ENCODE measurements around the gene TBCC.

TBCC gene

GRCh38 chr6:42735976-42736375, 9.9 kb downstream of the TBCC start:
- no peak for TF ChIP-seq CTCF (IDR thresholded peaks at IDR 0.05)

- TF ChIP-seq CTCF (IDR thresholded peaks at IDR 0.05), result no peak
Measured at GRCh38 chr6:42729731-42730130, 16.2 kb downstream of the TBCC start.

GRCh38 chr6:42727627-42728026, 18.3 kb downstream of the TBCC start:
- TF ChIP-seq CTCF (IDR thresholded peaks at IDR 0.05), result no peak

GRCh38 chr6:42727087-42727611, 18.8 kb downstream of the TBCC start:
- TF ChIP-seq CTCF (IDR thresholded peaks at IDR 0.05), result no peak

GRCh38 chr6:42726485-42727086, 19.3 kb downstream of the TBCC start:
- peak; percentile 78 for TF ChIP-seq CTCF (IDR thresholded peaks at IDR 0.05)

- TF ChIP-seq CTCF (IDR thresholded peaks at IDR 0.05), result no peak
Measured at GRCh38 chr6:42726026-42726425, 19.9 kb downstream of the TBCC start.

GRCh38 chr6:42724825-42725224, 21.1 kb downstream of the TBCC start:
- TF ChIP-seq CTCF (IDR thresholded peaks at IDR 0.05), result no peak

- TF ChIP-seq CTCF (IDR thresholded peaks at IDR 0.05), result no peak
Measured at GRCh38 chr6:42722497-42722896, 23.4 kb downstream of the TBCC start, which contains the start of gene PRPH2. PRPH2 (minus strand) TSS chr6:42722597; CDS start chr6:42722334, 263 bp downstream.

All from LNCAP (cell line).